Smooth muscle cell (in vitro differentiated cells): ENCODE measurements around the gene RHBG. TPM values are rescaled to one million over a fixed set of nuclear protein-coding genes. Genes with fewer than 3 reads are reported as not detected.

Experiments used
- DNase-seq: peaks from one replicate; lab custom pipeline; 2025; ENCODE audit not compliant: unreplicated experiment; lab: John Stamatoyannopoulos, UW
- H2AFZ ChIP-seq: fragments of 200-600 bp; sonication (generic); 2 replicates; pipeline ENCODE4 v1.6.0; 2016; ENCODE audit warnings: antibody characterized with exemption, low read depth, mild to moderate bottlenecking
- H3F3A ChIP-seq: fragments of 200-600 bp; sonication (generic); 2 replicates; pipeline ENCODE4 v1.6.0; 2017; ENCODE audit warnings: antibody characterized with exemption, low read depth
- H3K27ac ChIP-seq: fragments of 200-600 bp; sonication (generic); 2 replicates; pipeline ENCODE4 v1.5.1; 2016; ENCODE audit warnings: low read depth, mild to moderate bottlenecking
- H3K27me3 ChIP-seq: fragments of 200-600 bp; sonication (generic); 2 replicates; pipeline ENCODE4 v1.6.1; 2016; ENCODE audit warnings: low read depth, mild to moderate bottlenecking
- H3K36me3 ChIP-seq: fragments of 200-600 bp; sonication (generic); 2 replicates; pipeline ENCODE4 v1.5.1; 2016; ENCODE audit warnings: low read depth
- H3K4me1 ChIP-seq: fragments of 200-600 bp; sonication (generic); 2 replicates; pipeline ENCODE4 v1.5.1; 2016; ENCODE audit warnings: low read depth
- H3K4me2 ChIP-seq: fragments of 200-600 bp; sonication (generic); 2 replicates; pipeline ENCODE4 v1.6.0; 2016; ENCODE audit warnings: mild to moderate bottlenecking
- H3K4me3 ChIP-seq: fragments of 200-600 bp; sonication (generic); 2 replicates; pipeline ENCODE4 v1.5.1; 2016; ENCODE audit warnings: mild to moderate bottlenecking
- H3K79me2 ChIP-seq: fragments of 200-600 bp; sonication (generic); 2 replicates; pipeline ENCODE4 v1.6.0; 2016; ENCODE audit warnings: low read depth, mild to moderate bottlenecking
- H3K9ac ChIP-seq: fragments of 200-600 bp; sonication (generic); 2 replicates; pipeline ENCODE4 v1.6.0; 2016; ENCODE audit warnings: low read depth
- H3K9me3 ChIP-seq: fragments of 200-600 bp; sonication (generic); replicated peaks from 2 replicates; pipeline ENCODE4 v1.5.1; 2016; ENCODE audit warnings: low read depth
- H4K20me1 ChIP-seq: fragments of 200-600 bp; sonication (generic); 2 replicates; pipeline ENCODE4 v1.6.0; 2016; ENCODE audit warnings: low read depth
- WGBS: methylation state at CpG from one replicate; pipeline ENCODE4 v1.1.7; 2016; ENCODE audit warnings: low lambda C conversion rate; 5-methylcytosine and 5-hydroxymethylcytosine counted together
- polyA plus RNA-seq: library from polyadenylated mRNA; unstranded; fragments of >200 nt; fragmentation: Nextera tagmentation; extraction: Ambion mirVana; gene quantifications from 2 replicates; pipeline ENCODE4 v1.2.1, GENCODE V29; 2016
- total RNA-seq: library from RNA; depleted of rRNA; stranded (reverse); fragments of >200 nt; gene quantifications from 2 replicates; pipeline ENCODE4 v1.2.3, GENCODE V29; 2014
- TF ChIP-seq, protein P1 (sequence below): fragments of 200-600 bp; sonication (generic); IDR thresholded peaks from 2 replicates; pipeline ENCODE4 v1.5.1; 2017; ENCODE audit warnings: borderline replicate concordance, mild to moderate bottlenecking, antibody characterized with exemption; ENCODE audit not compliant: insufficient read depth, poor library complexity, severe bottlenecking

The RHBG gene
- total and polyA plus RNA-seq, 2 experiments from 2014 or later = not detected

DNA sequence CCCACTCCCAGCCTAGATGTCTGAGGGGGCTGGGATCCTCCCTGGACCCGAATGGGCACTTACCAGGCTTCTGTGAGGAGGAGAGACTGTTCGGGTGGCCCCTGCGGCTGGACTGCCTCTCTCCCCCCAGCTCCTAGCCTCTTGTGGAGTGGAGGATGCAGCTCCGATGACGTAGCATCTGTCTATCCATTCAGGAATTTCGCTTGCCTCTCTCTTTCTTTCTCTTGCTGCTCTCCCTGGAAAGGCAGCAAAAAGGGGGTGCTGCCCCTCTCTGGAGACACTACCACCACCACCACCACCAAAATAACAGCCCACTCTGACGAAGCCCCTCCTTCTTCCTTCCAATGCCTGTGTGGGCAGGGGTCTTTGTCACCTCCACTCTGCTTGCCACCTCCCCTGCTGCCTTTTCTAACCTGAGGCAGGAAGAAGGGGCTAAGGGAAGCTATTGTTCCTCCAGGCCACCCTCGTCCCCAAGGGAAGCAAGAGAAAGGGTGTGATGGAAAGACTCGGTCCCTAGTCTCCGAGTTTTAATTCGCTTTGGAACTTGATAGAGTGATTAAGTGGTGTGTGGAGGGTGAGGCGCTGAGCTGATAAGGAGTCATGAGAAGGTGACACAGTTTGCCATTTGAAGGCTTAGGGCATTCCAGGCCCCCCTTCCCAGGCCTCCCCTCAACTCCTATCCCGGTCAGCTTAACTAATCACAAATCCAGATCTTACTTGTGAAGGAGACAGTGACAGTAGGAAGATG, 60.5 kb downstream of the RHBG start:
- Histone ChIP-seq H3K36me3 (no peaks in the 10 kb centered on the region), H3K27ac (no peak overlapping the region), H4K20me1 (no peaks in the 10 kb centered on the region), H3K9ac (no peak overlapping the region), H3F3A (no peaks in the 10 kb centered on the region), H3K4me1 (peaks cover 16% of the 10 kb centered on the region), H2AFZ (no peak overlapping the region), H3K9me3 (no peaks in the 10 kb centered on the region), H3K4me3 (no peak overlapping the region), H3K4me2 (no peak overlapping the region), H3K27me3 (peaks cover 98% of the 10 kb centered on the region), H3K79me2 (no peaks in the 10 kb centered on the region)
- DNase-seq = no peak
- TF ChIP-seq, protein P1, sequence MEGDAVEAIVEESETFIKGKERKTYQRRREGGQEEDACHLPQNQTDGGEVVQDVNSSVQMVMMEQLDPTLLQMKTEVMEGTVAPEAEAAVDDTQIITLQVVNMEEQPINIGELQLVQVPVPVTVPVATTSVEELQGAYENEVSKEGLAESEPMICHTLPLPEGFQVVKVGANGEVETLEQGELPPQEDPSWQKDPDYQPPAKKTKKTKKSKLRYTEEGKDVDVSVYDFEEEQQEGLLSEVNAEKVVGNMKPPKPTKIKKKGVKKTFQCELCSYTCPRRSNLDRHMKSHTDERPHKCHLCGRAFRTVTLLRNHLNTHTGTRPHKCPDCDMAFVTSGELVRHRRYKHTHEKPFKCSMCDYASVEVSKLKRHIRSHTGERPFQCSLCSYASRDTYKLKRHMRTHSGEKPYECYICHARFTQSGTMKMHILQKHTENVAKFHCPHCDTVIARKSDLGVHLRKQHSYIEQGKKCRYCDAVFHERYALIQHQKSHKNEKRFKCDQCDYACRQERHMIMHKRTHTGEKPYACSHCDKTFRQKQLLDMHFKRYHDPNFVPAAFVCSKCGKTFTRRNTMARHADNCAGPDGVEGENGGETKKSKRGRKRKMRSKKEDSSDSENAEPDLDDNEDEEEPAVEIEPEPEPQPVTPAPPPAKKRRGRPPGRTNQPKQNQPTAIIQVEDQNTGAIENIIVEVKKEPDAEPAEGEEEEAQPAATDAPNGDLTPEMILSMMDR = no peak
- WGBS = 16% methylated on average over 13 of the region's 13 CpGs

- H3K36me3 ChIP-seq = no peaks in the 10 kb centered on the region
- H3K9me3 ChIP-seq = no peaks in the 10 kb centered on the region
- H3K9ac ChIP-seq = no peak overlapping the region
- DNase-seq = no peak
- peaks cover 98% of the 10 kb centered on the region for H3K27me3 ChIP-seq
- TF ChIP-seq, protein P1 = no peak
- no peaks in the 10 kb centered on the region for H4K20me1 ChIP-seq
- WGBS = 0% methylated on average over 3 of the region's 7 CpGs
- no peaks in the 10 kb centered on the region for H3F3A ChIP-seq
- H3K79me2 ChIP-seq = no peaks in the 10 kb centered on the region
- H2AFZ ChIP-seq = no peak overlapping the region
- no peak overlapping the region for H3K4me2 ChIP-seq
- H3K4me3 ChIP-seq = no peak overlapping the region
- H3K4me1 ChIP-seq = peaks cover 16% of the 10 kb centered on the region
- no peak overlapping the region for H3K27ac ChIP-seq
These were observed 61.3 kb downstream of the RHBG start for GRCh38 chr1:156430303-156430702.

DNA sequence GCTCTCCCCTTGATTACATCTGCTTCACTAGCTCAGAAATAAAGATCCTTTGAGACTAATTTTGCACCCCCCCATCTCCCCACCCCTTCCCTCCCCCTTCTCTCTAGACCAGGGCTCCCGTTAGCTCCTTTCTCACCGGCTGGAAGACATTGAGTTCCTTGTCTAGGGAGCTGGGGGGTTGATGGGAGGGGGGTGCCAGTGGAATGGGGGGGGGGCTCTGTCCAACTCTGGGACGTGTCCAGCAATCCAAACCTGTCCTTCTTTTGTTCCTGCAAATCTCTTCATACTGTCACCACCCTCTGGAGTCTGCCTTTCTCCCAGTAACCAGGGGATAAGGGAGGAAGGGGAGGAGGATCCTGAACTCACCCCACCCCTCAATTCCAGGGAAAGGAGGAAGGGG, 61.9 kb downstream of the RHBG start:
- Histone ChIP-seq H3K27ac (no peak overlapping the region), H3F3A (no peaks in the 10 kb centered on the region), H3K4me1 (peaks cover 20% of the 10 kb centered on the region), H3K79me2 (no peaks in the 10 kb centered on the region), H3K4me3 (no peak overlapping the region), H3K9me3 (no peaks in the 10 kb centered on the region), H3K9ac (no peak overlapping the region), H2AFZ (no peak overlapping the region), H3K4me2 (no peak overlapping the region), H3K36me3 (no peaks in the 10 kb centered on the region), H4K20me1 (no peaks in the 10 kb centered on the region), H3K27me3 (peaks cover 98% of the 10 kb centered on the region)
- TF ChIP-seq, protein P1 = no peak
- no peak for DNase-seq
- 40% methylated on average over 1 of the region's 3 CpGs for WGBS

DNA sequence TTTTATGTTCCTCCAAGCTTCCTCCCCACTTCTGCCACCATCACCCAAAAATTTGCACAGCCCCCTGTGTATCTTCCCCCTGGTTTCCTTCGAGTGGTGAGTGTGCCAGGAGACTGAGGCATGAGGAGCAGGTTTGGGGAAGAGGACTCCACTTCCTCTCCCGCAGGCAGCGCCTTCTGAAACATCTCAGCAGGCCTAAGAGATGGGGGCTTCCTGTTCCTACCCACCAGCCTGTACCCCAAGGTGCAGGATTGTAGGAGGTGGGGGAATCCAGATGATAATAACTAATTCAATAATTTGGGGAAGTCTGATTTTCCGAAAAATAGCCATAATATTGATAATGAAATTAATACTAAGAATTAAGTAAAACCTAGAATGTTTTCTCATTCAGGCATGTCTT, 62.4 kb downstream of the RHBG start:
- H3F3A ChIP-seq = no peaks in the 10 kb centered on the region
- H3K4me2 ChIP-seq = no peak overlapping the region
- no peak overlapping the region for H3K27ac ChIP-seq
- H3K79me2 ChIP-seq = no peaks in the 10 kb centered on the region
- no peak overlapping the region for H3K9ac ChIP-seq
- H3K4me1 ChIP-seq = peaks cover 23% of the 10 kb centered on the region
- no peak for DNase-seq
- H4K20me1 ChIP-seq = no peaks in the 10 kb centered on the region
- TF ChIP-seq, protein P1 = no peak
- H3K27me3 ChIP-seq = peaks cover 99% of the 10 kb centered on the region
- H3K4me3 ChIP-seq = no peak overlapping the region
- 68% methylated on average over 4 of the region's 4 CpGs for WGBS
- no peaks in the 10 kb centered on the region for H3K9me3 ChIP-seq
- no peaks in the 10 kb centered on the region for H3K36me3 ChIP-seq
- no peak overlapping the region for H2AFZ ChIP-seq
